ENCODE results near the gene CLSTN2. TPM values are rescaled to one million over a fixed set of nuclear protein-coding genes. Genes with fewer than 3 reads are reported as not detected.

CLSTN2 gene
- total and polyA plus RNA-seq, 2 of the 13 experiments (the other 11 are each of a cell fraction or from before 2014, with no cell fraction given) = not detected

- TF ChIP-seq CBX1 (IDR thresholded peaks at IDR 0.05; ENCODE audit: low read depth) (no peak), ZNF883 (CRISPR knock-in tag; IDR thresholded peaks at IDR 0.05; ENCODE audit: not compliant biosample characterization) (no peak), RCOR2 (CRISPR knock-in tag; IDR thresholded peaks at IDR 0.05) (no peak), ZNF142 (CRISPR knock-in tag; IDR thresholded peaks at IDR 0.05) (no peak), SIX4 (CRISPR knock-in tag; IDR thresholded peaks at IDR 0.05) (no peak), HES4 (CRISPR knock-in tag; IDR thresholded peaks at IDR 0.05; ENCODE audit: borderline replicate concordance) (no peak), ZKSCAN1 (IDR thresholded peaks at IDR 0.05; ENCODE audit: low read length) (no peak)
Measured at GRCh38 chr3:140509534-140509933, 574.5 kb downstream of the CLSTN2 start (continued).

GRCh38 chr3:140510303-140510861 lies 575.4 kb downstream of the CLSTN2 start:
- Histone ChIP-seq H3K4me2 (ENCODE audit: low read depth, low read length) (no peak overlapping the region), H3K9me3 (ENCODE audit: low read length) (no peaks in the 10 kb centered on the region), H3K27ac (ENCODE audit: extremely low read length, insufficient read depth, low read length) (no peak overlapping the region), H3K4me3 (replicated peaks in 1 of 3; ENCODE audit: insufficient read depth in 1 of 3, low read depth in 2 of 3, low read length in 3 of 3) (no peak overlapping the region), H3K27me3 (ENCODE audit: control insufficient read depth in 1 of 2, insufficient read depth in 2 of 2, low read length in 2 of 2) (peaks cover 0 to 4% of the 10 kb centered on the region in 2 experiments; a peak in 1 of 5 replicates), H3K79me2 (ENCODE audit: insufficient read depth, low read length) (no peaks in the 10 kb centered on the region), H3K36me3 (replicated peaks in 1 of 2; ENCODE audit: control insufficient read depth in 1 of 2, insufficient read depth in 2 of 2, low read length in 2 of 2) (no peaks in the 10 kb centered on the region; a peak in 1 of 5 replicates), H3K9ac (ENCODE audit: insufficient read depth, low read depth, low read length) (no peak overlapping the region), H3K4me1 (ENCODE audit: insufficient read depth, low read length) (no peaks in the 10 kb centered on the region), H2AFZ (ENCODE audit: low read length) (no peak overlapping the region), H4K20me1 (ENCODE audit: insufficient read depth, low read length) (no peaks in the 10 kb centered on the region)
- no peak for ATAC-seq
- TF ChIP-seq GATAD2A (CRISPR knock-in tag; IDR thresholded peaks at IDR 0.05) (no peak), SIX4 (CRISPR knock-in tag; IDR thresholded peaks at IDR 0.05) (no peak), PREB (CRISPR knock-in tag; IDR thresholded peaks at IDR 0.05) (no peak), ZNF256 (CRISPR knock-in tag; conservative IDR thresholded peaks at IDR 0.05) (no peak)
- intact Hi-C loops (cut with micrococcal nuclease; ENCODE audit: unreplicated experiment) = no loop called here
- no peak for DNase-seq (ENCODE audit: low spot score)
- in situ Hi-C loops (cut with HindIII; ENCODE audit: extremely low pct_ligation_motif_present, low pct_unique_long_range_greater_than_20kb) = no loop called here
- WGBS (ENCODE audit: low lambda C conversion rate) = 17% methylated on average over 5 of the region's 6 CpGs
- BruUV-seq (replicated peaks) = no TSS peak
- FAIRE-seq = no peak
- CTCF ChIA-PET (ENCODE audit: low intra/inter-chr PET ratio, low total read pairs) = no interaction called here
- POLR2A ChIA-PET = no interaction called here
